Activated T-helper 1 cell treated with anti-CD3 and anti-CD28 coated beads, Interleukin-12 subunit alpha, Interleukin-12 subunit beta, Interleukin-2, Interleukin-4 antibody, amounts not matched to agents 30 ng/mL and 10 ng/mL and 1 ng/mL, durations not matched to agents 14 hours and 24 hours and 36 hours (primary cell): Measurements from ENCODE around the gene SYTL3. TPM values are rescaled to one million over a fixed set of nuclear protein-coding genes. Genes with fewer than 3 reads are reported as not detected.
"Not testable (repeated sequence)": the region's sequence is repeated elsewhere in the genome, so short reads cannot be mapped to it uniquely, and the experiment has no call there.

ENCODE experiments used
- DNase-seq: peaks from one replicate; pipeline ENCODE4 v3.0.0; 2021; ENCODE audit warnings: low spot score
- H3K27ac Mint-ChIP-seq: one replicate; pipeline ENCODE4 v1.8.0; 2021; ENCODE audit warnings: mild to moderate bottlenecking, mixed read lengths
- H3K27me3 Mint-ChIP-seq: one replicate; pipeline ENCODE4 v1.8.0; 2022; ENCODE audit warnings: mild to moderate bottlenecking, moderate library complexity, mixed read lengths; ENCODE audit not compliant: insufficient read depth
- H3K36me3 Mint-ChIP-seq: one replicate; pipeline ENCODE4 v1.8.0; 2021; ENCODE audit warnings: low read depth, mixed read lengths
- H3K4me1 Mint-ChIP-seq: one replicate; pipeline ENCODE4 v1.8.0; 2021; ENCODE audit warnings: low read depth, mixed read lengths
- H3K4me3 Mint-ChIP-seq: one replicate; pipeline ENCODE4 v1.8.0; 2021; ENCODE audit warnings: mild to moderate bottlenecking, moderate library complexity, mixed read lengths
- H3K9me3 Mint-ChIP-seq: one replicate; pipeline ENCODE4 v1.8.0; 2021; ENCODE audit warnings: mixed read lengths
- intact Hi-C: fragments of 100-400 bp; cut with micrococcal nuclease; formaldehyde crosslinking; loops from one replicate; pipeline ENCODE4 v1.15.1; 2024
- total RNA-seq: library from RNA; stranded (reverse); gene quantifications from 2 replicates; pipeline ENCODE4 v1.2.3, GENCODE V29; 2022

The SYTL3 gene, protein sequence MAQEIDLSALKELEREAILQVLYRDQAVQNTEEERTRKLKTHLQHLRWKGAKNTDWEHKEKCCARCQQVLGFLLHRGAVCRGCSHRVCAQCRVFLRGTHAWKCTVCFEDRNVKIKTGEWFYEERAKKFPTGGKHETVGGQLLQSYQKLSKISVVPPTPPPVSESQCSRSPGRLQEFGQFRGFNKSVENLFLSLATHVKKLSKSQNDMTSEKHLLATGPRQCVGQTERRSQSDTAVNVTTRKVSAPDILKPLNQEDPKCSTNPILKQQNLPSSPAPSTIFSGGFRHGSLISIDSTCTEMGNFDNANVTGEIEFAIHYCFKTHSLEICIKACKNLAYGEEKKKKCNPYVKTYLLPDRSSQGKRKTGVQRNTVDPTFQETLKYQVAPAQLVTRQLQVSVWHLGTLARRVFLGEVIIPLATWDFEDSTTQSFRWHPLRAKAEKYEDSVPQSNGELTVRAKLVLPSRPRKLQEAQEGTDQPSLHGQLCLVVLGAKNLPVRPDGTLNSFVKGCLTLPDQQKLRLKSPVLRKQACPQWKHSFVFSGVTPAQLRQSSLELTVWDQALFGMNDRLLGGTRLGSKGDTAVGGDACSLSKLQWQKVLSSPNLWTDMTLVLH
- 123 and 139 TPM in 2 replicates for total RNA-seq

DNA sequence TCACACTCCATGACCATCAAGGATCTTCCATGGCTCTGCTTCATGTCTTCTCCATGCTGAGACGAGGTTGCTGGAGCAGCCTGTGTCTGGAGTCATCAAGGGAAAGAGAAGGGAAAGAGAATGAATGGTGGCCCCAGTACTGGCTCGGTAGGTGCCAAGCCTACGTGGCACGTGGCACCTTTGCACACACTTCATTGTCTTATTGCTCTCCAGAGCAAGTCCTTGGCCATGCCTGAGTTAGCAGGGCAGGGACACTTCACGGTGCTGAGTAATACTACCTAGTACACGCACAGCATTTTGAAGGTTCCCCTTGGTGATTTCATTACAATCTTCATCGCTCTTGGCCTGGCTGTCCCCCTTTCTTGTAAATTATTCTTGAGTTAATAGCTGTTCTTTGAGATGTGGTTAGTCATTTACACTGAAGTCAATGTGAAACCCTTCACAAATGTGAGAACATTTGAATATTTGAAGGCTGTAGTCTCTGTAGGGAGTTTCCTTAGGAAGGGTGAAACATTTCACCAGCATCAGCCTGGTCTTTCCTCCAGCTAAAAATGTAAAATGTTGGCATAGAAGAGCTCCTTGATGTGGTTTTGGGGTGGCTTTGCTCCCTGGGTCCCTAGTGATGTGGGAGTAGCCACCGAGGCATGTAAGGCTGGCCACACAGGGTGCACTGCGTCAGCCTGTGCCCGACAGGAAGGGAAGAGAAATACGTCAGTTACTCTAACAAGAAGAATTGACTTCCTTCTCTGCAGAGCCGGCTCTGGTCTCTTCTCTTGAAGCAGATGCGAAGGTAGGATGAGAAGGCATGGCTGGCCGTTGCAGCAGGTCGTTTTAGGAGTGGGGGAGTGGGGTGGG lies at the start of gene SYTL3:
TSS of gene SYTL3 (plus strand) at position 766 of the 855 bp plus-strand sequence. CDS start 13,215 bp downstream, outside the sequence.
- Mint-ChIP-seq H3K36me3 (peaks cover 30% of the 10 kb centered on the region), H3K4me3 (peak within 1 kb of the TSS; percentile 87)

GRCh38 chr6:158603261-158604047 lies 46.4 kb upstream of the SYTL3 start:
- H3K36me3 Mint-ChIP-seq, result peaks cover 26% of the 10 kb centered on the region
- intact Hi-C loops, result no loop called here
- H3K9me3 Mint-ChIP-seq, result no peaks in the 10 kb centered on the region

More for the DNA sequence above, at the start of gene SYTL3:
- peak within 1 kb of the TSS; percentile 93 for H3K27ac Mint-ChIP-seq
- peaks cover 74% of the 10 kb centered on the region for H3K4me1 Mint-ChIP-seq
- H3K9me3 Mint-ChIP-seq, result no peaks in the 10 kb centered on the region
- intact Hi-C loops, result loop anchor here (1.0 to 10.0 kb wide), 14 partner anchors 38 to 1792 kb away; partner anchors contain the start of genes GTF2H5, SERAC1 and TMEM181
- H3K27me3 Mint-ChIP-seq, result no peaks in the 10 kb centered on the region
- DNase-seq, result peak; percentile 82

DNA sequence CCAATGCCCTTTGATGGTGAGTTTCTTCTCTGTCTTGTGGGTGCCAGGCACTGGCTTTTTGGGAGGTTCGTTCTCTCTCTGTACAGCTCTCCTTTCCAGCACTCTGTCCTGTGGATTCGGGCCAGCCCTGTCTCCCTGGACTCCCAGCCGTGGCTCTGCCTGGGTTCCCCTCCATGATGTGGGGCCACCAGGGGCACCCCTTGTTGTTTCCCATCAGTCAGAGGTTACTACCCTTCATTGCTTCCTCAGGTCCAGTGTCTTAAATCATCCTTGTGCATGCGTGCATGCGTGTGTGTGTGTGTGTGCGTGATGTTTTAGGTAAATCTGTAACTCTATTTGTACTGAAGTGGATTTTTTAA lies 45.8 kb upstream of the SYTL3 start:
- Mint-ChIP-seq H3K4me1 (peaks cover 10% of the 10 kb centered on the region), H3K4me3 (no peak overlapping the region), H3K36me3 (peaks cover 26% of the 10 kb centered on the region), H3K27ac (no peak overlapping the region), H3K27me3 (no peaks in the 10 kb centered on the region), H3K9me3 (no peaks in the 10 kb centered on the region)
- intact Hi-C loops, result no loop called here
- DNase-seq, result no peak

More at GRCh38 chr6:158603261-158604047, 46.4 kb upstream of the SYTL3 start:
- Mint-ChIP-seq H3K4me1 (peaks cover 10% of the 10 kb centered on the region), H3K27ac (peak overlapping the region; percentile 2), H3K4me3 (no peak overlapping the region), H3K27me3 (no peaks in the 10 kb centered on the region)
- DNase-seq, result no peak

- Mint-ChIP-seq H3K9me3 (no peaks in the 10 kb centered on the region), H3K4me3 (no peak overlapping the region), H3K27ac (no peak overlapping the region), H3K4me1 (peaks cover 10% of the 10 kb centered on the region), H3K36me3 (peaks cover 28% of the 10 kb centered on the region), H3K27me3 (no peaks in the 10 kb centered on the region)
- peak; percentile 22 for DNase-seq
- intact Hi-C loops, result loop anchor here (1.0 kb wide), 2 partner anchors 384 to 391 kb away; no protein-coding TSS in a partner anchor
These were observed 44.5 kb upstream of the SYTL3 start for GRCh38 chr6:158605266-158605878.

DNA sequence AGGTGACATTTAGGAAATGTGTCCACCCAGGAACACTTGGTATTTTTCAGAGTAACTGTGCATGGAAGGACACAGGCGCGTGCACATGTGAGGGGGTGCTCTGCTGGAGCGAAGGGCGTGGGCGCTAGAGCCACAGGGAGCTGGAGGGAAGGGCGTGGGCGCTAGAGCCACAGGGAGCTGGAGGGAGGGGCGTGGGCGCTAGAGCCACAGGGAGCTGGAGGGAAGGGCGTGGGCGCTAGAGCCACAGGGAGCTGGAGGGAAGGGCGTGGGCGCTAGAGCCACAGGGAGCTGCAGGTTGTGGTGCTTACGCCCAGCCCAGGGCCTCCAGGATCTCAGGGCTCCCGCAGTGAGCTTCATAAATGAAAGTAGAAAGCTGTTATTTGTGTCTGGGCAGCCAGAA lies 43.8 kb upstream of the SYTL3 start:
- DNase-seq, H3K4me1 Mint-ChIP-seq, intact Hi-C loops, H3K4me3 Mint-ChIP-seq, H3K27ac Mint-ChIP-seq, H3K9me3 Mint-ChIP-seq, H3K27me3 Mint-ChIP-seq: not testable (repeated sequence)
- H3K36me3 Mint-ChIP-seq, result peaks cover 33% of the 10 kb centered on the region

- no peak for DNase-seq
- H3K27me3 Mint-ChIP-seq, result no peaks in the 10 kb centered on the region
- H3K27ac Mint-ChIP-seq, result no peak overlapping the region
- peaks cover 10% of the 10 kb centered on the region for H3K4me1 Mint-ChIP-seq
- H3K4me3 Mint-ChIP-seq, result no peak overlapping the region
- no peaks in the 10 kb centered on the region for H3K9me3 Mint-ChIP-seq
- H3K36me3 Mint-ChIP-seq, result peaks cover 36% of the 10 kb centered on the region
- intact Hi-C loops, result no loop called here
These were observed 42.9 kb upstream of the SYTL3 start for GRCh38 chr6:158606935-158607334.

DNA sequence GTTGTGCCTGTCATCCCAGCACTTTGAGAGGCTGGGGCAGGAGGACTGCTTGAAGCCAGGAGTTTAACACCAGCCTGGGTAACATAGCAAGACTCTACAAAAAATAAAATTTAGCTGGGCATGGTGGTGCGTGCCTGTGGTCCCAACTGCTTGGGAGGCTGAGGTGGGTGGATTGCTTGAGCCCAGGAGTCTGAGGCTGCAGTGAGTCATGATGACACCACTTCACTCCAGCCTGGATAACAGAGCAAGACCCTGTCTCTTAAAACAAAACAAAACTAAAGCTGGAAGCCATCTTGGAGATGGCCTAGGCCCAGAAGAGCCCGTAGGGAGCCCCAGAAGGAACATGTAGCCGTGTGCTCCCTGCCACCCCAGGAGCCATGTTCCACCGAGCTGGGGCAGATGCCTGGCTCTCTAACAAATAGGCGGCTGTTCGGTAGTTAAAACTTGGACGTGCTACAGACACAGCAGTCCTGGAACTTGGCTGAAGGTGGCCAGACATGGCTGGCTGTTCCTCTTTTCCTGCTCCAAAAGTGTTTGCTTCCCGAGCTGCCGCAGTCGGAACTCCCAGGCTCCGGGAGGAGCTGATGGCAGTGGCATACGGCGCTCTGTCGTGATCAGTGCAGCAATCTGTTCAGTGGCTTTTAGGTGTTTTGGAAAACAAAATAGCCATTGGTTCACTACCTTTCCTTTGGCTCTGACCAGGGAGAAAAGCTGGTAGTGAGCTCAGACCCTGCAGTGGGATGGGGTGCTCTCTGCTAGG lies 42.3 kb upstream of the SYTL3 start:
- intact Hi-C loops, result no loop called here
- H3K27ac Mint-ChIP-seq, result no peak overlapping the region
- peaks cover 10% of the 10 kb centered on the region for H3K4me1 Mint-ChIP-seq
- no peaks in the 10 kb centered on the region for H3K27me3 Mint-ChIP-seq
- no peak overlapping the region for H3K4me3 Mint-ChIP-seq
- peaks cover 36% of the 10 kb centered on the region for H3K36me3 Mint-ChIP-seq
- H3K9me3 Mint-ChIP-seq, result no peaks in the 10 kb centered on the region
- no peak for DNase-seq

GRCh38 chr6:158608221-158608620 lies 41.6 kb upstream of the SYTL3 start:
- DNase-seq, result no peak
- H3K27me3 Mint-ChIP-seq, result no peaks in the 10 kb centered on the region
- H3K9me3 Mint-ChIP-seq, result no peaks in the 10 kb centered on the region
- H3K36me3 Mint-ChIP-seq, result peaks cover 38% of the 10 kb centered on the region
- H3K4me1 Mint-ChIP-seq, result peaks cover 10% of the 10 kb centered on the region
- H3K4me3 Mint-ChIP-seq, result no peak overlapping the region
- intact Hi-C loops, result no loop called here
- no peak overlapping the region for H3K27ac Mint-ChIP-seq

- no peak overlapping the region for H3K4me3 Mint-ChIP-seq
- peaks cover 41% of the 10 kb centered on the region for H3K36me3 Mint-ChIP-seq
- no peaks in the 10 kb centered on the region for H3K27me3 Mint-ChIP-seq
- no peak overlapping the region for H3K27ac Mint-ChIP-seq
- intact Hi-C loops, result no loop called here
- DNase-seq, result no peak
- peaks cover 10% of the 10 kb centered on the region for H3K4me1 Mint-ChIP-seq
- H3K9me3 Mint-ChIP-seq, result no peaks in the 10 kb centered on the region
These were observed 40.2 kb upstream of the SYTL3 start for GRCh38 chr6:158609455-158610155.

GRCh38 chr6:158610319-158610968 lies 39.4 kb upstream of the SYTL3 start:
- H3K27me3 Mint-ChIP-seq, result no peaks in the 10 kb centered on the region
- peaks cover 7% of the 10 kb centered on the region for H3K4me1 Mint-ChIP-seq
- DNase-seq, result no peak
- no peaks in the 10 kb centered on the region for H3K9me3 Mint-ChIP-seq
- H3K4me3 Mint-ChIP-seq, result no peak overlapping the region
- H3K27ac Mint-ChIP-seq, result no peak overlapping the region
- intact Hi-C loops, result no loop called here
- H3K36me3 Mint-ChIP-seq, result peaks cover 45% of the 10 kb centered on the region

DNA sequence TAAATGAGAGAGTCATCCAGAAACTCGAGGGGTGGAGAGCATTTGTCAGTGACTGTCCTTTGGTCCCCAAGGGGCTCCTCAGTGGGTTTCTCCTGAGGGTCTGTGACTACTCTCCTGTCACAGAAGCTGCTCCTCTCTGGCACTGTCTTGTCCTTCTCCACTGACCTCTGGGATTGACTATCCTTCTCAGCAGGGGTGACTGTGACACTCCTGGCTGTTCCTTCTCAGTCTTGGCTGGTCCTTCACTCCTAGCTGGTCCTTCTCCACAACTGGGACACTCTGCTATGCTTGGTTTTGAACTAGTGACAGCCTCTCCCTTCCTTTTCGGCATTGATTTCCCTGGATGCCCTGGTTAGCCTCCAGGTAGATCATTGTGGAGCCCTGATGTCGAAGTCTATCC lies 38.8 kb upstream of the SYTL3 start:
- no peaks in the 10 kb centered on the region for H3K27me3 Mint-ChIP-seq
- DNase-seq, result no peak
- no peak overlapping the region for H3K4me3 Mint-ChIP-seq
- no peaks in the 10 kb centered on the region for H3K9me3 Mint-ChIP-seq
- intact Hi-C loops, result no loop called here
- H3K36me3 Mint-ChIP-seq, result peaks cover 41% of the 10 kb centered on the region
- H3K4me1 Mint-ChIP-seq, result peaks cover under 1% of the 10 kb centered on the region
- H3K27ac Mint-ChIP-seq, result no peak overlapping the region
